Parathyroid adenoma (tissue), 2 donors: Measurements from ENCODE around the gene PRPF8.

ENCODE experiments used
- H2AFZ ChIP-seq: fragments of 300-600 bp; sonication (generic); one replicate; pipeline ENCODE4 v1.7.0; 2017; ENCODE audit warnings: antibody characterized with exemption, mild to moderate bottlenecking
- H3K27ac ChIP-seq: fragments of 300-600 bp; sonication (generic); one replicate; pipeline ENCODE4 v1.7.0; 2017
- H3K27me3 ChIP-seq: fragments of 300-600 bp; sonication (generic); one replicate; pipeline ENCODE4 v1.7.0; 2017; ENCODE audit warnings: low read length; ENCODE audit not compliant: control insufficient read depth, insufficient read depth
- H3K36me3 ChIP-seq: fragments of 300-600 bp; sonication (generic); one replicate; pipeline ENCODE4 v1.7.0; 2017; ENCODE audit warnings: low read length; ENCODE audit not compliant: control insufficient read depth, insufficient read depth
- H3K4me1 ChIP-seq: fragments of 300-600 bp; sonication (generic); one replicate; pipeline ENCODE4 v1.7.0; 2017; ENCODE audit warnings: control low read depth
- H3K4me2 ChIP-seq: fragments of 300-600 bp; sonication (generic); one replicate; pipeline ENCODE4 v1.7.0; 2017; ENCODE audit warnings: low read length
- H3K4me3 ChIP-seq: fragments of 300-600 bp; sonication (generic); one replicate; pipeline ENCODE4 v1.7.0; 2017; ENCODE audit warnings: low read depth, low read length
- H3K79me2 ChIP-seq: fragments of 300-600 bp; sonication (generic); one replicate; pipeline ENCODE4 v1.7.0; 2017; ENCODE audit warnings: control low read depth
- H3K9ac ChIP-seq: fragments of 300-600 bp; sonication (generic); one replicate; pipeline ENCODE4 v1.7.0; 2017; ENCODE audit warnings: mild to moderate bottlenecking
- H3K9me3 ChIP-seq: fragments of 300-600 bp; sonication (generic); one replicate; pipeline ENCODE4 v1.7.0; 2017; ENCODE audit warnings: low read length; ENCODE audit not compliant: control insufficient read depth
- CTCF ChIP-seq: fragments of 300-600 bp; sonication (generic); IDR thresholded peaks from one replicate; pipeline ENCODE4 v1.7.0; 2017; ENCODE audit warnings: antibody characterized with exemption, mild to moderate bottlenecking
- donor health status: primary hyperparathyroidism.

The PRPF8 gene

GRCh38 chr17:1638171-1638590 lies 46.5 kb downstream of the PRPF8 start:
- H3K4me2 ChIP-seq: no peak overlapping the region
- H3K4me3 ChIP-seq: no peak overlapping the region
- TF ChIP-seq CTCF: no peak
- no peaks in the 10 kb centered on the region for H3K79me2 ChIP-seq
- H3K9ac ChIP-seq: no peak overlapping the region
- peak overlapping the region; percentile 87 for H3K27ac ChIP-seq
- H3K27me3 ChIP-seq: no peaks in the 10 kb centered on the region
- peaks cover 32% of the 10 kb centered on the region for H3K4me1 ChIP-seq
- H3K36me3 ChIP-seq: no peaks in the 10 kb centered on the region
- H3K9me3 ChIP-seq: no peaks in the 10 kb centered on the region
- peak overlapping the region; percentile 86 for H2AFZ ChIP-seq

GRCh38 chr17:1636732-1637285 lies 47.9 kb downstream of the PRPF8 start:
- no peak overlapping the region for H3K4me2 ChIP-seq
- TF ChIP-seq CTCF: no peak
- no peaks in the 10 kb centered on the region for H3K79me2 ChIP-seq
- H3K4me1 ChIP-seq: peaks cover 32% of the 10 kb centered on the region
- no peaks in the 10 kb centered on the region for H3K27me3 ChIP-seq
- no peaks in the 10 kb centered on the region for H3K36me3 ChIP-seq
- no peak overlapping the region for H3K27ac ChIP-seq
- no peak overlapping the region for H3K9ac ChIP-seq
- no peak overlapping the region for H2AFZ ChIP-seq
- no peak overlapping the region for H3K4me3 ChIP-seq
- H3K9me3 ChIP-seq: no peaks in the 10 kb centered on the region

GRCh38 chr17:1635675-1636465 lies 48.8 kb downstream of the PRPF8 start:
- Histone ChIP-seq H3K27ac (no peak overlapping the region), H3K79me2 (no peaks in the 10 kb centered on the region), H3K4me2 (no peak overlapping the region), H3K4me1 (peaks cover 31% of the 10 kb centered on the region), H3K27me3 (no peaks in the 10 kb centered on the region), H3K9ac (no peak overlapping the region), H3K36me3 (no peaks in the 10 kb centered on the region), H3K4me3 (no peak overlapping the region), H2AFZ (no peak overlapping the region), H3K9me3 (no peaks in the 10 kb centered on the region)
- no peak for TF ChIP-seq CTCF

- no peak overlapping the region for H3K9ac ChIP-seq
- no peaks in the 10 kb centered on the region for H3K9me3 ChIP-seq
- H3K27me3 ChIP-seq: no peaks in the 10 kb centered on the region
Observed at GRCh38 chr17:1634841-1635650, 49.6 kb downstream of the PRPF8 start.

More at GRCh38 chr17:1634841-1635650, 49.6 kb downstream of the PRPF8 start:
- no peak overlapping the region for H3K4me2 ChIP-seq
- H3K4me1 ChIP-seq: peaks cover 25% of the 10 kb centered on the region
- H3K27ac ChIP-seq: no peak overlapping the region
- no peak for TF ChIP-seq CTCF
- no peak overlapping the region for H3K4me3 ChIP-seq
- no peak overlapping the region for H2AFZ ChIP-seq
- no peaks in the 10 kb centered on the region for H3K36me3 ChIP-seq
- H3K79me2 ChIP-seq: no peaks in the 10 kb centered on the region
